H4 (cell line): ENCODE results near the gene ZFAND2B. TPM values are rescaled to one million over a fixed set of nuclear protein-coding genes. Genes with fewer than 3 reads are reported as not detected.
A peak's percentile ranks its signal among the peaks of the same experiment; 100 is the strongest.

Experiments used
- DNase-seq: peaks from one replicate; pipeline ENCODE4 v3.0.0-alpha.2; 2015; ENCODE audit warnings: low spot score
- total RNA-seq: library from RNA; depleted of rRNA; stranded (reverse); fragments of >200 nt; shearing (Covaris generic); gene quantifications from 2 replicates; pipeline ENCODE4 v1.2.3, GENCODE V29; 2014

ZFAND2B gene
- total RNA-seq, 1 experiment from 2014 or later, result 22.7 TPM

- DNase-seq, result no peak
Observed at GRCh38 chr2:219220652-219221402, 14.2 kb downstream of the ZFAND2B start.

- DNase-seq, result no peak
Observed at GRCh38 chr2:219221957-219222518, 15.5 kb downstream of the ZFAND2B start.

- DNase-seq, result no peak
Observed at GRCh38 chr2:219223831-219224610, 17.4 kb downstream of the ZFAND2B start.

- no peak for DNase-seq
Observed at GRCh38 chr2:219225350-219225749, 18.8 kb downstream of the ZFAND2B start.

GRCh38 chr2:219228041-219228910 lies 21.7 kb downstream of the ZFAND2B start:
- DNase-seq, result no peak

- DNase-seq, result no peak
Observed at GRCh38 chr2:219228911-219229304, 22.3 kb downstream of the ZFAND2B start.

GRCh38 chr2:219229305-219230058 lies 22.9 kb downstream of the ZFAND2B start, which contains the start of the genes ANKZF1 and ATG9A:
ANKZF1 (plus strand) TSS chr2:219229806; CDS start chr2:219230258, 452 bp downstream.
ATG9A (minus strand) TSS chr2:219229636; CDS start chr2:219228024, 1,612 bp downstream.
- DNase-seq, result peak; percentile 98

- DNase-seq, result no peak
Observed at GRCh38 chr2:219230059-219230540, 23.5 kb downstream of the ZFAND2B start.

GRCh38 chr2:219234331-219234730 lies 27.7 kb downstream of the ZFAND2B start:
- DNase-seq, result no peak

GRCh38 chr2:219243291-219243761 lies 36.7 kb downstream of the ZFAND2B start:
- DNase-seq, result no peak

GRCh38 chr2:219244789-219245147 lies 38.2 kb downstream of the ZFAND2B start:
- DNase-seq, result no peak

- peak; percentile 89 for DNase-seq
Observed at GRCh38 chr2:219245148-219245898, 38.7 kb downstream of the ZFAND2B start, which contains the start of the genes GLB1L and STK16. GLB1L (minus strand) TSS chr2:219245444; CDS start chr2:219243573, 1,871 bp downstream. STK16 (plus strand) TSS chr2:219245479; CDS start chr2:219246000, 521 bp downstream.

GRCh38 chr2:219245899-219246230 lies 39.3 kb downstream of the ZFAND2B start:
- no peak for DNase-seq

- DNase-seq, result no peak
Observed at GRCh38 chr2:219246559-219246958, 40.0 kb downstream of the ZFAND2B start.

GRCh38 chr2:219247678-219248642 lies 41.4 kb downstream of the ZFAND2B start:
- no peak for DNase-seq

- no peak for DNase-seq
Observed at GRCh38 chr2:219248845-219249202, 42.2 kb downstream of the ZFAND2B start.

- DNase-seq, result peak; percentile 92
Observed at GRCh38 chr2:219249203-219249980, 42.8 kb downstream of the ZFAND2B start.
